Spleen (tissue), 7 donors: ENCODE measurements around the gene DHX35.

Experiments
- CTCF ChIP-seq, 11 experiments: fragments of 200-600 bp in 7 of 11; fragments of 450-650 bp in 4 of 11; sonication (generic) in 4 of 11; IDR thresholded peaks in 8 of 11; conservative IDR thresholded peaks in 3 of 11; 1 replicate in 7 of 11; 2 replicates in 4 of 11; pipeline versions ENCODE4 v1.4.0 to v1.8.0; 2016 to 2021; ENCODE audit warnings: antibody characterized with exemption in 11 of 11, inconsistent platforms in 4 of 11, mild to moderate bottlenecking in 1 of 11
- POLR2A ChIP-seq, 3 donors: fragments of 450-650 bp; IDR thresholded peaks; one replicate each; pipeline ENCODE4 v1.5.1; 2017; ENCODE audit warnings: antibody characterized with exemption in 3 of 3, mild to moderate bottlenecking in 1 of 3
- donor health status: DM: no; HTN: no; CAD: no; lungs with moderate emphysema.
- donor health status: DM: no; HTN: no; CAD: no.
- donor health status: DM: no; HTN: no; CAD: no.

DNA sequence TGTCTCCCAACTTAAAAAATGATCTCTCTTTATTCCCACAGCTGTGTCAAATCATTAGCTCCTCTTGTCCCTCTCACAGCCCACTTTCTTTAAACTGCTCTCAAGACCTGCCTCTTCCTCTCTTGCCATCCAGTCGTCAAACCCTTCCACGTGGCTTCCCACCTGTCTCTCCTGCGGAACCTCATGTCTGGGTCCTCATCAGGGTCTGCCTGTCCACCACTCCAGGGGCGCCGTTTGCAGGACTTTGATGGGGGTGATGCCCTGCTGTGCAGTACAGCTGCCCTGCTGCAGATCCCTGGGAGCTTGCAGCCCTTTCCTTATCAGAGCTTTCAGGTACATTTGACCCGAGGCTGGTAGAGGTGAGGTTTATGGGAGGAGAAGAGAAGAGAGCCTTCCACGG lies 114.8 kb downstream of the DHX35 start:
- TF ChIP-seq CTCF (IDR thresholded peaks at IDR 0.05 in 8 of 11, conservative IDR thresholded peaks at IDR 0.05 in 3 of 11) (no peak), POLR2A (IDR thresholded peaks at IDR 0.05) (no peak)
